ENCODE measurements around the gene RPS15. TPM values are rescaled to one million over a fixed set of nuclear protein-coding genes. Genes with fewer than 3 reads are reported as not detected.

The RPS15 gene
- total and polyA plus RNA-seq, 4 donors, result 296 to 954 (median 414) TPM

DNA sequence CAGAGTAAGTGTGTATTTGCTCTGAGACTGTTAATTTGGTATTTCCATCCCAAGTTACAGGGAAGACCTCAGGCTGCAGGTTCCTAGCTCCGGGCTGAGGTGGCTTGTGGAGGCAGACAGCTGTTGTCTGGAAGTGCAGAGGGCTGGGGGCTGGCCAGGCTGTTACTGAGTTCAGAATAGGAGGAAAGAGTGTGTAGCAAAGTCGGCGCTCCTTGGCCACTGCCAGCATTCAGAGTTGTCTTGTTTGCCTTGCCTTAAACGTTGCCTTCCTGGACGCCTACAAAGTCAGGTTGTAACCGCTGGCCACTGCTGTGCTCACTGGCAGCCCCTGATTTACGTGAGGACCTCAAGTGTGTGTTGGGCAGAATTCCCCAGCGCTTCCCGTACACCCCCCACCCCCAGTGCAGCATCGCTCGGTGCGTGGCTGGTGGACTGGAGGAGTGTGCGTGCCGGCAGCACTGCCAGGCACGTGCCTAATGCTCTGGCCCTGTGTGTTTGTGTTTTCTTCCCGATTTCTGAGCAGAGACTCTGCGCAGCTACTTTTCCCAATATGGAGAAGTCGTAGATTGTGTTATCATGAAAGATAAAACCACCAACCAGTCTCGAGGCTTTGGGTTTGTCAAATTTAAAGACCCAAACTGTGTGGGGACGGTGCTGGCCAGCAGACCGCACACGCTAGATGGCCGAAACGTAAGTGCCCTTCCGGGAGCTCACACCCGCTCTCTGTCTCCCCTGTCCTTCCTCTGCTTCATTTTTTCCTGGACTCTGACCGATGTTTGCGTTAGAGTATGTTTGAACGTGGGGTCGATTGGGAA lies 20.3 kb upstream of the RPS15 start:
- H3K4me1 ChIP-seq (ENCODE audit: control insufficient read depth in 4 of 4, insufficient read depth in 4 of 4, low read length in 3 of 4), result peaks cover 25 to 57% (median 47%) of the 10 kb centered on the region in 4 donors
- peak; percentile 51 to 64 for TF ChIP-seq HNF4A (conservative IDR thresholded peaks at IDR 0.05)
- TF ChIP-seq RXRA (IDR thresholded peaks at IDR 0.05), result peak; percentile 16 to 20
- TF ChIP-seq, protein P1, sequence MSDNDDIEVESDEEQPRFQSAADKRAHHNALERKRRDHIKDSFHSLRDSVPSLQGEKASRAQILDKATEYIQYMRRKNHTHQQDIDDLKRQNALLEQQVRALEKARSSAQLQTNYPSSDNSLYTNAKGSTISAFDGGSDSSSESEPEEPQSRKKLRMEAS (IDR thresholded peaks at IDR 0.05), result no peak
- TF ChIP-seq, protein P2, sequence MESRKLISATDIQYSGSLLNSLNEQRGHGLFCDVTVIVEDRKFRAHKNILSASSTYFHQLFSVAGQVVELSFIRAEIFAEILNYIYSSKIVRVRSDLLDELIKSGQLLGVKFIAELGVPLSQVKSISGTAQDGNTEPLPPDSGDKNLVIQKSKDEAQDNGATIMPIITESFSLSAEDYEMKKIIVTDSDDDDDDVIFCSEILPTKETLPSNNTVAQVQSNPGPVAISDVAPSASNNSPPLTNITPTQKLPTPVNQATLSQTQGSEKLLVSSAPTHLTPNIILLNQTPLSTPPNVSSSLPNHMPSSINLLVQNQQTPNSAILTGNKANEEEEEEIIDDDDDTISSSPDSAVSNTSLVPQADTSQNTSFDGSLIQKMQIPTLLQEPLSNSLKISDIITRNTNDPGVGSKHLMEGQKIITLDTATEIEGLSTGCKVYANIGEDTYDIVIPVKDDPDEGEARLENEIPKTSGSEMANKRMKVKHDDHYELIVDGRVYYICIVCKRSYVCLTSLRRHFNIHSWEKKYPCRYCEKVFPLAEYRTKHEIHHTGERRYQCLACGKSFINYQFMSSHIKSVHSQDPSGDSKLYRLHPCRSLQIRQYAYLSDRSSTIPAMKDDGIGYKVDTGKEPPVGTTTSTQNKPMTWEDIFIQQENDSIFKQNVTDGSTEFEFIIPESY (IDR thresholded peaks at IDR 0.05), result no peak
- TF ChIP-seq, protein P3, sequence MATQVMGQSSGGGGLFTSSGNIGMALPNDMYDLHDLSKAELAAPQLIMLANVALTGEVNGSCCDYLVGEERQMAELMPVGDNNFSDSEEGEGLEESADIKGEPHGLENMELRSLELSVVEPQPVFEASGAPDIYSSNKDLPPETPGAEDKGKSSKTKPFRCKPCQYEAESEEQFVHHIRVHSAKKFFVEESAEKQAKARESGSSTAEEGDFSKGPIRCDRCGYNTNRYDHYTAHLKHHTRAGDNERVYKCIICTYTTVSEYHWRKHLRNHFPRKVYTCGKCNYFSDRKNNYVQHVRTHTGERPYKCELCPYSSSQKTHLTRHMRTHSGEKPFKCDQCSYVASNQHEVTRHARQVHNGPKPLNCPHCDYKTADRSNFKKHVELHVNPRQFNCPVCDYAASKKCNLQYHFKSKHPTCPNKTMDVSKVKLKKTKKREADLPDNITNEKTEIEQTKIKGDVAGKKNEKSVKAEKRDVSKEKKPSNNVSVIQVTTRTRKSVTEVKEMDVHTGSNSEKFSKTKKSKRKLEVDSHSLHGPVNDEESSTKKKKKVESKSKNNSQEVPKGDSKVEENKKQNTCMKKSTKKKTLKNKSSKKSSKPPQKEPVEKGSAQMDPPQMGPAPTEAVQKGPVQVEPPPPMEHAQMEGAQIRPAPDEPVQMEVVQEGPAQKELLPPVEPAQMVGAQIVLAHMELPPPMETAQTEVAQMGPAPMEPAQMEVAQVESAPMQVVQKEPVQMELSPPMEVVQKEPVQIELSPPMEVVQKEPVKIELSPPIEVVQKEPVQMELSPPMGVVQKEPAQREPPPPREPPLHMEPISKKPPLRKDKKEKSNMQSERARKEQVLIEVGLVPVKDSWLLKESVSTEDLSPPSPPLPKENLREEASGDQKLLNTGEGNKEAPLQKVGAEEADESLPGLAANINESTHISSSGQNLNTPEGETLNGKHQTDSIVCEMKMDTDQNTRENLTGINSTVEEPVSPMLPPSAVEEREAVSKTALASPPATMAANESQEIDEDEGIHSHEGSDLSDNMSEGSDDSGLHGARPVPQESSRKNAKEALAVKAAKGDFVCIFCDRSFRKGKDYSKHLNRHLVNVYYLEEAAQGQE (IDR thresholded peaks at IDR 0.05), result no peak
- no peak for TF ChIP-seq JUND (IDR thresholded peaks at IDR 0.05)
- peak in 1 of 2 donors; percentile 4 for TF ChIP-seq RAD21 (IDR thresholded peaks at IDR 0.05)
- TF ChIP-seq NR2F2 (IDR thresholded peaks at IDR 0.05), result no peak
- no peak for TF ChIP-seq EGR1 (IDR thresholded peaks at IDR 0.05; ENCODE audit: low read depth in 2 of 2)
- no peak for TF ChIP-seq YY1 (IDR thresholded peaks at IDR 0.05)
- TF ChIP-seq, protein P4, sequence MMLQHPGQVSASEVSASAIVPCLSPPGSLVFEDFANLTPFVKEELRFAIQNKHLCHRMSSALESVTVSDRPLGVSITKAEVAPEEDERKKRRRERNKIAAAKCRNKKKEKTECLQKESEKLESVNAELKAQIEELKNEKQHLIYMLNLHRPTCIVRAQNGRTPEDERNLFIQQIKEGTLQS (IDR thresholded peaks at IDR 0.05), result no peak
- TF ChIP-seq FOXA1 (IDR thresholded peaks at IDR 0.05), result no peak
- TF ChIP-seq TAF1 (conservative IDR thresholded peaks at IDR 0.05), result no peak
- H3K9ac ChIP-seq (ENCODE audit: low read depth in 1 of 2, low read length in 2 of 2), result peak overlapping the region; percentile 1 to 41

DNA sequence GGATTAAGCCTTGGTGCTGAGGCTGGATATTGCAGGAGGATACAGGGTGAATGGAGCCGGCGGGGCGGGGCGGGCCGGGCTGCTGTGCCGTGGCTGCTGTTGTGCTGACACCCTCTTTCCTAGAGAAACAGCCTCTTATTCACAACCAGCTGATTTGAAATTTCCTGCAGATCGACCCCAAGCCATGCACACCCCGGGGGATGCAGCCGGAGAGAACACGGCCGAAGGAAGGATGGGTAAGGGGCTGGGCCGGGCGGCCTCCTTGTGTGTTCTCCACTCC lies 19.8 kb upstream of the RPS15 start:
- no peaks in the 10 kb centered on the region for H3K27me3 ChIP-seq (ENCODE audit: control insufficient read depth in 4 of 4, insufficient read depth in 4 of 4, low read length in 3 of 4)
- peaks cover 19 to 60% (median 48%) of the 10 kb centered on the region in 4 donors for H3K4me1 ChIP-seq (ENCODE audit: control insufficient read depth in 4 of 4, insufficient read depth in 4 of 4, low read length in 3 of 4)
- 82% methylated on average over 13 of the region's 13 CpGs for WGBS
- peak overlapping the region; percentile 65 to 84 for H3K27ac ChIP-seq (ENCODE audit: low read depth in 1 of 2, low read length in 2 of 2)
- peak overlapping the region in 1 of 2 donors; percentile 11 for H3K9ac ChIP-seq (ENCODE audit: low read depth in 1 of 2, low read length in 2 of 2)
- no peak overlapping the region for H3K4me3 ChIP-seq (ENCODE audit: low read depth in 1 of 3, low read length in 3 of 3)
- no peaks in the 10 kb centered on the region for H3K9me3 ChIP-seq (ENCODE audit: control insufficient read depth in 4 of 4, low read length in 3 of 4)
- peaks cover 18 to 28% (median 22%) of the 10 kb centered on the region in 4 donors for H3K36me3 ChIP-seq (ENCODE audit: control insufficient read depth in 4 of 4, insufficient read depth in 3 of 4, low read depth in 1 of 4, low read length in 3 of 4)
- DNase-seq (ENCODE audit: low spot score), result no peak
- no peak for TF ChIP-seq HNF4A (conservative IDR thresholded peaks at IDR 0.05)
- TF ChIP-seq JUND (IDR thresholded peaks at IDR 0.05), result no peak
- TF ChIP-seq, protein P1 (IDR thresholded peaks at IDR 0.05), result no peak
- TF ChIP-seq SP1 (IDR thresholded peaks at IDR 0.05), result no peak
- TF ChIP-seq HNF4G (IDR thresholded peaks at IDR 0.05), result no peak
- no peak for TF ChIP-seq TAF1 (conservative IDR thresholded peaks at IDR 0.05)
- TF ChIP-seq, protein P5, sequence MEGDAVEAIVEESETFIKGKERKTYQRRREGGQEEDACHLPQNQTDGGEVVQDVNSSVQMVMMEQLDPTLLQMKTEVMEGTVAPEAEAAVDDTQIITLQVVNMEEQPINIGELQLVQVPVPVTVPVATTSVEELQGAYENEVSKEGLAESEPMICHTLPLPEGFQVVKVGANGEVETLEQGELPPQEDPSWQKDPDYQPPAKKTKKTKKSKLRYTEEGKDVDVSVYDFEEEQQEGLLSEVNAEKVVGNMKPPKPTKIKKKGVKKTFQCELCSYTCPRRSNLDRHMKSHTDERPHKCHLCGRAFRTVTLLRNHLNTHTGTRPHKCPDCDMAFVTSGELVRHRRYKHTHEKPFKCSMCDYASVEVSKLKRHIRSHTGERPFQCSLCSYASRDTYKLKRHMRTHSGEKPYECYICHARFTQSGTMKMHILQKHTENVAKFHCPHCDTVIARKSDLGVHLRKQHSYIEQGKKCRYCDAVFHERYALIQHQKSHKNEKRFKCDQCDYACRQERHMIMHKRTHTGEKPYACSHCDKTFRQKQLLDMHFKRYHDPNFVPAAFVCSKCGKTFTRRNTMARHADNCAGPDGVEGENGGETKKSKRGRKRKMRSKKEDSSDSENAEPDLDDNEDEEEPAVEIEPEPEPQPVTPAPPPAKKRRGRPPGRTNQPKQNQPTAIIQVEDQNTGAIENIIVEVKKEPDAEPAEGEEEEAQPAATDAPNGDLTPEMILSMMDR (IDR thresholded peaks at IDR 0.05; ENCODE audit: low read depth, low read length, missing input control), result no peak
- no peak for TF ChIP-seq RAD21 (IDR thresholded peaks at IDR 0.05)
- no peak for TF ChIP-seq RXRA (IDR thresholded peaks at IDR 0.05)
- TF ChIP-seq FOXA2 (IDR thresholded peaks at IDR 0.05), result no peak
- no peak for TF ChIP-seq FOXA1 (IDR thresholded peaks at IDR 0.05)
- TF ChIP-seq, protein P3 (IDR thresholded peaks at IDR 0.05), result no peak
- TF ChIP-seq NR2F2 (IDR thresholded peaks at IDR 0.05), result no peak
- TF ChIP-seq EGR1 (IDR thresholded peaks at IDR 0.05; ENCODE audit: low read depth in 2 of 2), result no peak
- no peak for TF ChIP-seq GABPA (IDR thresholded peaks at IDR 0.05 in 1 of 2, conservative IDR thresholded peaks at IDR 0.05 in 1 of 2)

More for the DNA sequence above, 20.3 kb upstream of the RPS15 start:
- peak overlapping the region; percentile 65 to 84 for H3K27ac ChIP-seq (ENCODE audit: low read depth in 1 of 2, low read length in 2 of 2)
- WGBS, result 58% methylated on average over 30 of the region's 30 CpGs
- H3K27me3 ChIP-seq (ENCODE audit: control insufficient read depth in 4 of 4, insufficient read depth in 4 of 4, low read length in 3 of 4), result no peaks in the 10 kb centered on the region
- no peak for DNase-seq (ENCODE audit: low spot score)
- H3K9me3 ChIP-seq (ENCODE audit: control insufficient read depth in 4 of 4, low read length in 3 of 4), result no peaks in the 10 kb centered on the region
- H3K4me3 ChIP-seq (ENCODE audit: low read depth in 1 of 3, low read length in 3 of 3), result no peak overlapping the region
- peaks cover 17 to 23% (median 19%) of the 10 kb centered on the region in 4 donors for H3K36me3 ChIP-seq (ENCODE audit: control insufficient read depth in 4 of 4, insufficient read depth in 3 of 4, low read depth in 1 of 4, low read length in 3 of 4)
